PC-3 (cell line): ENCODE results near the gene ACER1.
A peak's percentile ranks its signal among the peaks of the same experiment; 100 is the strongest.

Source experiments
- EZH2phosphoT487 ChIP-seq: fragments of 300-600 bp; sonication (generic); IDR thresholded peaks from 2 replicates; pipeline ENCODE4 v1.6.1; 2018; ENCODE audit warnings: mild to moderate bottlenecking, antibody characterized with exemption, low read length, borderline replicate concordance
- TF ChIP-seq, protein P1 (sequence below): fragments of 300-600 bp; sonication (generic); conservative IDR thresholded peaks from 2 replicates; pipeline ENCODE4 v1.5.1; 2017; ENCODE audit warnings: antibody characterized with exemption, low read depth, mild to moderate bottlenecking, low read length

DNA sequence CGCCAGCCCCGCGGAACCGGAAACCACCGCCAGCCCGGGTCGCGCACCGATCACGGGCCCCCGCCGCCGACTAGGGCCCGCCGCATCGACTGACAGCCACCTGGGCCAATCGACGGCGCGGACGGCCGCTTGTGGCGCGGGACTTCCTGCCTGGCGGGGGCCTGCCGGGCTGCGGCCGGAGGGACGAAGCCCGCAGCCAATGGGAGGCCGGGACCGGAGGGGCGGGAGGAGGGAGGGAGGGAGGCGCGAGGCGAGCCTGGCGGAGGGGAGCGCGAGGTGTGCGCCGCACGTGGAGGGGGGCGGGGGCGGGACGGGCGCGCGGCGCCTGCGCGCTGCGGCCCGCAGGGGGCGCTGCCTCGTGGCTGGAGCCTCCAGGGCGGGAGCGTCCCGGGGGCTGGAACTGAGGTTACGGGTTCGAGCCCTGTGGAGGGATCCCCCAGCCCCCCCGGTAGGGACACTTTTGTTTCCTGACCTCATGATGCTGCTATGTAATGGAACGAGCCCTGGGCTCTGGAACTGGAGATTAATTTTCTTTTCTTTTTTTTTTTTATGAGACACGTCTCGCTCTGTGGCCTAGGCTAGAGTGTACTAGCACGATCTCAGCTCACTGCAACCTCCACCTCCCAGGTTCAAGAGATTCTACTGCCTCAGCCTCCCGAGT lies 53.4 kb downstream of the ACER1 start, which contains the start of gene MLLT1:
- TF ChIP-seq, protein P1, sequence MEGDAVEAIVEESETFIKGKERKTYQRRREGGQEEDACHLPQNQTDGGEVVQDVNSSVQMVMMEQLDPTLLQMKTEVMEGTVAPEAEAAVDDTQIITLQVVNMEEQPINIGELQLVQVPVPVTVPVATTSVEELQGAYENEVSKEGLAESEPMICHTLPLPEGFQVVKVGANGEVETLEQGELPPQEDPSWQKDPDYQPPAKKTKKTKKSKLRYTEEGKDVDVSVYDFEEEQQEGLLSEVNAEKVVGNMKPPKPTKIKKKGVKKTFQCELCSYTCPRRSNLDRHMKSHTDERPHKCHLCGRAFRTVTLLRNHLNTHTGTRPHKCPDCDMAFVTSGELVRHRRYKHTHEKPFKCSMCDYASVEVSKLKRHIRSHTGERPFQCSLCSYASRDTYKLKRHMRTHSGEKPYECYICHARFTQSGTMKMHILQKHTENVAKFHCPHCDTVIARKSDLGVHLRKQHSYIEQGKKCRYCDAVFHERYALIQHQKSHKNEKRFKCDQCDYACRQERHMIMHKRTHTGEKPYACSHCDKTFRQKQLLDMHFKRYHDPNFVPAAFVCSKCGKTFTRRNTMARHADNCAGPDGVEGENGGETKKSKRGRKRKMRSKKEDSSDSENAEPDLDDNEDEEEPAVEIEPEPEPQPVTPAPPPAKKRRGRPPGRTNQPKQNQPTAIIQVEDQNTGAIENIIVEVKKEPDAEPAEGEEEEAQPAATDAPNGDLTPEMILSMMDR: peak; percentile 55
- no peak for TF ChIP-seq EZH2phosphoT487
